Superior temporal gyrus (tissue), 1 donor: ENCODE results near the gene HNRNPH2.

Source experiments
- DNase-seq: peaks from one replicate; pipeline ENCODE4 v3.0.0-alpha.2; 2016; ENCODE audit errors: extremely low spot score

HNRNPH2 gene

GRCh38 chrX:101407748-101408531 lies at the start of gene HNRNPH2, which contains the start of gene GLA:
Gene HNRNPH2 (plus strand): TSS chrX:101408222. CDS start chrX:101411989, 3,767 bp downstream.
Gene GLA (minus strand): TSS chrX:101407925. CDS start chrX:101407903, 22 bp downstream.
- peak; percentile 98 for DNase-seq

- DNase-seq, result no peak
These were observed 48.1 kb upstream of the HNRNPH2 start for GRCh38 chrX:101359966-101360365.

GRCh38 chrX:101360390-101360789 lies 47.6 kb upstream of the HNRNPH2 start:
- no peak for DNase-seq

GRCh38 chrX:101362116-101362515 lies 45.9 kb upstream of the HNRNPH2 start:
- no peak for DNase-seq

GRCh38 chrX:101362757-101363156 lies 45.3 kb upstream of the HNRNPH2 start:
- no peak for DNase-seq

- DNase-seq, result no peak
These were observed 42.7 kb upstream of the HNRNPH2 start for GRCh38 chrX:101365301-101365795.

- no peak for DNase-seq
These were observed 39.2 kb upstream of the HNRNPH2 start for GRCh38 chrX:101368800-101369199.

- DNase-seq, result no peak
These were observed 38.3 kb upstream of the HNRNPH2 start for GRCh38 chrX:101369687-101370086.

- no peak for DNase-seq
These were observed 37.0 kb upstream of the HNRNPH2 start for GRCh38 chrX:101370888-101371504.

GRCh38 chrX:101377547-101377946 lies 30.5 kb upstream of the HNRNPH2 start:
- DNase-seq, result no peak

- no peak for DNase-seq
These were observed 24.3 kb upstream of the HNRNPH2 start for GRCh38 chrX:101383679-101384205.

- no peak for DNase-seq
These were observed 22.9 kb upstream of the HNRNPH2 start for GRCh38 chrX:101385026-101385684.

- no peak for DNase-seq
These were observed 22.1 kb upstream of the HNRNPH2 start, which contains the start of gene BTK for GRCh38 chrX:101385795-101386541. Gene BTK (minus strand): TSS chrX:101386191. CDS start chrX:101375284, 10,907 bp downstream.

- no peak for DNase-seq
These were observed 21.5 kb upstream of the HNRNPH2 start for GRCh38 chrX:101386542-101386885.

- DNase-seq, result no peak
These were observed 19.4 kb upstream of the HNRNPH2 start for GRCh38 chrX:101388604-101389003.

GRCh38 chrX:101390664-101391525 lies 17.1 kb upstream of the HNRNPH2 start, which contains the start of gene RPL36A:
Gene RPL36A (plus strand): TSS chrX:101391011. CDS start chrX:101391044, 33 bp downstream.
- DNase-seq, result peak; percentile 88

GRCh38 chrX:101391831-101392230 lies 16.2 kb upstream of the HNRNPH2 start:
- no peak for DNase-seq

- no peak for DNase-seq
These were observed 14.3 kb upstream of the HNRNPH2 start for GRCh38 chrX:101393530-101394305.

- no peak for DNase-seq
These were observed 13.7 kb upstream of the HNRNPH2 start for GRCh38 chrX:101394372-101394771.

- no peak for DNase-seq
These were observed 12.2 kb upstream of the HNRNPH2 start for GRCh38 chrX:101395789-101396188.
